ENCODE data around the gene CD151. TPM values are rescaled to one million over a fixed set of nuclear protein-coding genes. Genes with fewer than 3 reads are reported as not detected.
A peak's percentile ranks its signal among the peaks of the same experiment; 100 is the strongest.

The CD151 gene
- total RNA-seq, 4 donors from 2014 or later, result 102 to 277 (median 237) TPM

GRCh38 chr11:796565-797295 is 36.0 kb upstream of the CD151 start:
- peak in 2 of 3 donors; percentile 67 to 71 for DNase-seq
- peaks cover 0 to 44% (median 0%) of the 10 kb centered on the region in 3 donors for H3K36me3 ChIP-seq
- peak overlapping the region; percentile 71 to 88 (median 78) for H3K4me3 ChIP-seq
- H3K27ac ChIP-seq, result peak overlapping the region; percentile 87 to 98 (median 92)
- H3K27me3 ChIP-seq, result no peaks in the 10 kb centered on the region
- H3K4me1 ChIP-seq, result peaks cover 5 to 33% (median 27%) of the 10 kb centered on the region in 4 donors
- TF ChIP-seq CTCF (IDR thresholded peaks at IDR 0.05), result no peak
- TF ChIP-seq POLR2A (IDR thresholded peaks at IDR 0.05), result no peak
- H3K9me3 ChIP-seq, result no peaks in the 10 kb centered on the region

GRCh38 chr11:797296-798092 is 35.3 kb upstream of the CD151 start:
- Histone ChIP-seq H3K4me3 (peak overlapping the region; percentile 71 to 88 (median 78)), H3K9me3 (no peaks in the 10 kb centered on the region), H3K4me1 (peaks cover 5 to 33% (median 27%) of the 10 kb centered on the region in 4 donors), H3K27me3 (no peaks in the 10 kb centered on the region), H3K27ac (peak overlapping the region; percentile 87 to 98 (median 92)), H3K36me3 (peaks cover 0 to 45% (median 0%) of the 10 kb centered on the region in 3 donors)
- DNase-seq, result peak; percentile 78 to 88 (median 81)
- TF ChIP-seq CTCF (IDR thresholded peaks at IDR 0.05) (no peak), POLR2A (IDR thresholded peaks at IDR 0.05) (no peak)

- no peaks in the 10 kb centered on the region for H3K9me3 ChIP-seq
- peak in 1 of 2 donors; percentile 9 for TF ChIP-seq POLR2A (IDR thresholded peaks at IDR 0.05)
- TF ChIP-seq CTCF (IDR thresholded peaks at IDR 0.05), result peak; percentile 83 to 98 (median 94)
- peak; percentile 79 to 91 (median 91) for DNase-seq
- peaks cover 5 to 38% (median 27%) of the 10 kb centered on the region in 4 donors for H3K4me1 ChIP-seq
- H3K4me3 ChIP-seq, result peak within 1 kb of the TSS; percentile 71 to 88 (median 78)
- H3K27ac ChIP-seq, result peak within 1 kb of the TSS; percentile 87 to 98 (median 92)
- H3K27me3 ChIP-seq, result no peaks in the 10 kb centered on the region
- peaks cover 0 to 45% (median 0%) of the 10 kb centered on the region in 3 donors for H3K36me3 ChIP-seq
These were observed 34.5 kb upstream of the CD151 start, which contains the start of gene SLC25A22 for GRCh38 chr11:798093-798713. Gene SLC25A22, minus strand, starts transcription at chr11:798281. Its CDS starts 3,275 bp downstream, at chr11:795006.

GRCh38 chr11:799641-800316 is 33.0 kb upstream of the CD151 start:
- no peaks in the 10 kb centered on the region for H3K9me3 ChIP-seq
- DNase-seq, result no peak
- TF ChIP-seq CTCF (IDR thresholded peaks at IDR 0.05), result no peak
- TF ChIP-seq POLR2A (IDR thresholded peaks at IDR 0.05), result no peak
- no peak overlapping the region for H3K4me3 ChIP-seq
- no peak overlapping the region for H3K27ac ChIP-seq
- no peaks in the 10 kb centered on the region for H3K27me3 ChIP-seq
- peaks cover 13 to 47% (median 35%) of the 10 kb centered on the region in 4 donors for H3K4me1 ChIP-seq
- H3K36me3 ChIP-seq, result peaks cover 0 to 43% (median 0%) of the 10 kb centered on the region in 3 donors

- peaks cover 0 to 43% (median 0%) of the 10 kb centered on the region in 3 donors for H3K36me3 ChIP-seq
- no peak overlapping the region for H3K27ac ChIP-seq
- H3K4me1 ChIP-seq, result peaks cover 13 to 43% (median 29%) of the 10 kb centered on the region in 4 donors
- H3K9me3 ChIP-seq, result no peaks in the 10 kb centered on the region
- DNase-seq, result no peak
- no peak for TF ChIP-seq POLR2A (IDR thresholded peaks at IDR 0.05)
- TF ChIP-seq CTCF (IDR thresholded peaks at IDR 0.05), result no peak
- H3K4me3 ChIP-seq, result no peak overlapping the region
- H3K27me3 ChIP-seq, result no peaks in the 10 kb centered on the region
These were observed 32.3 kb upstream of the CD151 start for GRCh38 chr11:800473-800872.
